Activated naive CD4-positive, alpha-beta T cell treated with anti-CD3 and anti-CD28 coated beads, Interleukin-2, amount 10 ng/mL, durations not matched to agents 7 days and 5 days (primary cell): Measurements from ENCODE around the gene PPME1.

Source experiments
- CTCF ChIA-PET: fragments of 350-600 bp; sonication (Branson Sonifier 250); formaldehyde crosslinking; loops from one replicate; lab custom pipeline; 2021; ENCODE audit warnings: antibody characterized with exemption; lab: Charles Lee
- DNase-seq: peaks from one replicate; pipeline ENCODE4 v3.0.0-alpha.2; 2020
- H3K27ac Mint-ChIP-seq: one replicate; pipeline ENCODE4 v1.8.0; 2021; ENCODE audit warnings: mild to moderate bottlenecking, moderate library complexity, mixed read lengths
- H3K27me3 Mint-ChIP-seq: one replicate; pipeline ENCODE4 v1.8.0; 2021; ENCODE audit warnings: mild to moderate bottlenecking, mixed read lengths
- H3K36me3 Mint-ChIP-seq: one replicate; pipeline ENCODE4 v1.8.0; 2021; ENCODE audit warnings: mixed read lengths
- H3K4me1 Mint-ChIP-seq: one replicate; pipeline ENCODE4 v1.8.0; 2021; ENCODE audit warnings: mixed read lengths
- H3K4me3 Mint-ChIP-seq: one replicate; pipeline ENCODE4 v1.8.0; 2021; ENCODE audit warnings: mild to moderate bottlenecking, moderate library complexity, mixed read lengths
- H3K9me3 Mint-ChIP-seq: one replicate; pipeline ENCODE4 v1.8.0; 2021; ENCODE audit warnings: mixed read lengths

PPME1 gene

GRCh38 chr11:74265256-74265655 is 94.2 kb downstream of the PPME1 start:
- Mint-ChIP-seq H3K36me3 (no peaks in the 10 kb centered on the region), H3K27me3 (peaks cover 15% of the 10 kb centered on the region), H3K27ac (no peak overlapping the region), H3K9me3 (no peaks in the 10 kb centered on the region), H3K4me1 (peaks cover 12% of the 10 kb centered on the region), H3K4me3 (no peak overlapping the region)
- CTCF ChIA-PET = no interaction called here
- no peak for DNase-seq

- no peaks in the 10 kb centered on the region for H3K9me3 Mint-ChIP-seq
- H3K27ac Mint-ChIP-seq = no peak overlapping the region
- peaks cover 12% of the 10 kb centered on the region for H3K4me1 Mint-ChIP-seq
- CTCF ChIA-PET = interaction anchor here (0.8 to 1.2 kb wide), 2 partner anchors 9 to 54 kb away, joined by 3 read pairs; no protein-coding TSS in a partner anchor
- H3K4me3 Mint-ChIP-seq = no peak overlapping the region
- no peaks in the 10 kb centered on the region for H3K36me3 Mint-ChIP-seq
- DNase-seq = no peak
- H3K27me3 Mint-ChIP-seq = peaks cover 14% of the 10 kb centered on the region
Measured at GRCh38 chr11:74267014-74267413, 95.9 kb downstream of the PPME1 start.

GRCh38 chr11:74268456-74268855 is 97.4 kb downstream of the PPME1 start:
- no peak for DNase-seq
- H3K36me3 Mint-ChIP-seq = no peaks in the 10 kb centered on the region
- no peaks in the 10 kb centered on the region for H3K9me3 Mint-ChIP-seq
- H3K4me3 Mint-ChIP-seq = no peak overlapping the region
- no peak overlapping the region for H3K27ac Mint-ChIP-seq
- H3K27me3 Mint-ChIP-seq = peaks cover 7% of the 10 kb centered on the region
- H3K4me1 Mint-ChIP-seq = peaks cover 12% of the 10 kb centered on the region
- CTCF ChIA-PET = interaction anchor here (0.8 to 1.2 kb wide), 2 partner anchors 16 to 53 kb away, joined by 3 read pairs; no protein-coding TSS in a partner anchor

- DNase-seq = no peak
- CTCF ChIA-PET = interaction anchor here (0.8 to 1.6 kb wide), 4 partner anchors 14 to 180 kb away, joined by 3 to 12 read pairs (median 4); no protein-coding TSS in a partner anchor
- peaks cover 12% of the 10 kb centered on the region for H3K4me1 Mint-ChIP-seq
- H3K36me3 Mint-ChIP-seq = no peaks in the 10 kb centered on the region
- H3K27me3 Mint-ChIP-seq = peaks cover 12% of the 10 kb centered on the region
- H3K27ac Mint-ChIP-seq = no peak overlapping the region
- H3K4me3 Mint-ChIP-seq = no peak overlapping the region
- H3K9me3 Mint-ChIP-seq = no peaks in the 10 kb centered on the region
Measured at GRCh38 chr11:74269161-74269811, 98.2 kb downstream of the PPME1 start.

- H3K4me3 Mint-ChIP-seq = no peak overlapping the region
- no peak for DNase-seq
- H3K9me3 Mint-ChIP-seq = no peaks in the 10 kb centered on the region
- peaks cover 12% of the 10 kb centered on the region for H3K4me1 Mint-ChIP-seq
- CTCF ChIA-PET = no interaction called here
- H3K27me3 Mint-ChIP-seq = peaks cover 13% of the 10 kb centered on the region
- H3K36me3 Mint-ChIP-seq = no peaks in the 10 kb centered on the region
- H3K27ac Mint-ChIP-seq = no peak overlapping the region
Measured at GRCh38 chr11:74272276-74272675, 101.2 kb downstream of the PPME1 start.

- CTCF ChIA-PET = interaction anchor here (0.6 kb wide), 1 partner anchor 34 kb away, joined by 3 read pairs; no protein-coding TSS in a partner anchor
- Mint-ChIP-seq H3K9me3 (no peaks in the 10 kb centered on the region), H3K4me1 (no peaks in the 10 kb centered on the region), H3K27me3 (peaks cover 9% of the 10 kb centered on the region), H3K4me3 (no peak overlapping the region), H3K36me3 (no peaks in the 10 kb centered on the region), H3K27ac (no peak overlapping the region)
- DNase-seq = no peak
Measured at GRCh38 chr11:74276581-74276980, 105.5 kb downstream of the PPME1 start.

- no peak overlapping the region for H3K27ac Mint-ChIP-seq
- H3K36me3 Mint-ChIP-seq = no peaks in the 10 kb centered on the region
- CTCF ChIA-PET = interaction anchor here (2.0 kb wide), 1 partner anchor 22 kb away, joined by 5 read pairs; no protein-coding TSS in a partner anchor
- H3K27me3 Mint-ChIP-seq = peaks cover 6% of the 10 kb centered on the region
- no peaks in the 10 kb centered on the region for H3K9me3 Mint-ChIP-seq
- no peak for DNase-seq
- H3K4me1 Mint-ChIP-seq = no peaks in the 10 kb centered on the region
- no peak overlapping the region for H3K4me3 Mint-ChIP-seq
Measured at GRCh38 chr11:74278103-74278502, 107.0 kb downstream of the PPME1 start.

- Mint-ChIP-seq H3K27ac (no peak overlapping the region), H3K36me3 (no peaks in the 10 kb centered on the region), H3K4me3 (no peak overlapping the region), H3K27me3 (peaks cover 6% of the 10 kb centered on the region), H3K4me1 (no peaks in the 10 kb centered on the region), H3K9me3 (no peaks in the 10 kb centered on the region)
- no peak for DNase-seq
- CTCF ChIA-PET = interaction anchor here (2.0 kb wide), 1 partner anchor 23 kb away, joined by 5 read pairs; no protein-coding TSS in a partner anchor
Measured at GRCh38 chr11:74278721-74279161, 107.7 kb downstream of the PPME1 start.

- no peaks in the 10 kb centered on the region for H3K4me1 Mint-ChIP-seq
- H3K9me3 Mint-ChIP-seq = no peaks in the 10 kb centered on the region
- H3K36me3 Mint-ChIP-seq = no peaks in the 10 kb centered on the region
- CTCF ChIA-PET = interaction anchor here (2.0 kb wide), 1 partner anchor 24 kb away, joined by 5 read pairs; no protein-coding TSS in a partner anchor
- H3K27me3 Mint-ChIP-seq = peaks cover 2% of the 10 kb centered on the region
- no peak for DNase-seq
- H3K27ac Mint-ChIP-seq = no peak overlapping the region
- H3K4me3 Mint-ChIP-seq = no peak overlapping the region
Measured at GRCh38 chr11:74279256-74279655, 108.2 kb downstream of the PPME1 start.

GRCh38 chr11:74280494-74280893 is 109.4 kb downstream of the PPME1 start:
- Mint-ChIP-seq H3K27me3 (peaks cover 3% of the 10 kb centered on the region), H3K27ac (no peak overlapping the region), H3K36me3 (no peaks in the 10 kb centered on the region), H3K4me1 (no peaks in the 10 kb centered on the region), H3K9me3 (no peaks in the 10 kb centered on the region), H3K4me3 (no peak overlapping the region)
- CTCF ChIA-PET = no interaction called here
- DNase-seq = no peak

GRCh38 chr11:74282421-74282820 is 111.3 kb downstream of the PPME1 start:
- Mint-ChIP-seq H3K4me3 (no peak overlapping the region), H3K27me3 (peaks cover 11% of the 10 kb centered on the region), H3K9me3 (no peaks in the 10 kb centered on the region), H3K27ac (no peak overlapping the region), H3K36me3 (no peaks in the 10 kb centered on the region), H3K4me1 (no peaks in the 10 kb centered on the region)
- DNase-seq = no peak
- CTCF ChIA-PET = no interaction called here

GRCh38 chr11:74282914-74283371 is 111.9 kb downstream of the PPME1 start:
- Mint-ChIP-seq H3K4me3 (no peak overlapping the region), H3K27me3 (peaks cover 11% of the 10 kb centered on the region), H3K27ac (no peak overlapping the region), H3K9me3 (no peaks in the 10 kb centered on the region), H3K4me1 (no peaks in the 10 kb centered on the region), H3K36me3 (no peaks in the 10 kb centered on the region)
- CTCF ChIA-PET = no interaction called here
- no peak for DNase-seq

- H3K36me3 Mint-ChIP-seq = no peaks in the 10 kb centered on the region
- no peak overlapping the region for H3K4me3 Mint-ChIP-seq
- CTCF ChIA-PET = no interaction called here
- peaks cover 11% of the 10 kb centered on the region for H3K27me3 Mint-ChIP-seq
- no peaks in the 10 kb centered on the region for H3K9me3 Mint-ChIP-seq
- no peaks in the 10 kb centered on the region for H3K4me1 Mint-ChIP-seq
- no peak overlapping the region for H3K27ac Mint-ChIP-seq
- DNase-seq = no peak
Measured at GRCh38 chr11:74283580-74284180, 112.6 kb downstream of the PPME1 start.

GRCh38 chr11:74284466-74284865 is 113.4 kb downstream of the PPME1 start:
- Mint-ChIP-seq H3K9me3 (no peaks in the 10 kb centered on the region), H3K27me3 (peaks cover 11% of the 10 kb centered on the region), H3K27ac (no peak overlapping the region), H3K36me3 (no peaks in the 10 kb centered on the region), H3K4me3 (no peak overlapping the region), H3K4me1 (no peaks in the 10 kb centered on the region)
- CTCF ChIA-PET = no interaction called here
- no peak for DNase-seq

- no peaks in the 10 kb centered on the region for H3K9me3 Mint-ChIP-seq
- CTCF ChIA-PET = no interaction called here
- no peak overlapping the region for H3K27ac Mint-ChIP-seq
- no peaks in the 10 kb centered on the region for H3K36me3 Mint-ChIP-seq
- H3K4me3 Mint-ChIP-seq = no peak overlapping the region
- H3K27me3 Mint-ChIP-seq = peaks cover 15% of the 10 kb centered on the region
- no peaks in the 10 kb centered on the region for H3K4me1 Mint-ChIP-seq
- no peak for DNase-seq
Measured at GRCh38 chr11:74288161-74288560, 117.1 kb downstream of the PPME1 start.
